CD14-positive monocyte (primary cell): Measurements from ENCODE around the gene CAMK1D. TPM values are rescaled to one million over a fixed set of nuclear protein-coding genes. Genes with fewer than 3 reads are reported as not detected.

Source experiments
- DNase-seq, 3 donors: peaks; one replicate each; pipeline ENCODE4 v3.0.0-alpha.2; 2011 to 2022
- H2AFZ ChIP-seq: 2 replicates; pipeline ENCODE4 v1.6.0; 2012; ENCODE audit warnings: mild to moderate bottlenecking, low read depth, low read length, inconsistent platforms; ENCODE audit not compliant: insufficient read depth, poor library complexity, severe bottlenecking
- H3K27ac ChIP-seq, 2 donors: 1 replicate in 1 of 2; 2 replicates in 1 of 2; pipeline ENCODE4 v1.5.1; 2012 to 2013; ENCODE audit warnings: low read length in 2 of 2, control low read depth in 1 of 2, inconsistent platforms in 1 of 2, low read depth in 1 of 2, mild to moderate bottlenecking in 1 of 2
- H3K27me3 ChIP-seq, 2 donors: one replicate each; pipeline versions ENCODE4 v1.6.0 to v1.6.1; 2011 to 2013; ENCODE audit warnings: low read length in 2 of 2; ENCODE audit not compliant: control insufficient read depth in 2 of 2, insufficient read depth in 2 of 2
- H3K36me3 ChIP-seq, 2 donors: replicated peaks in 1 of 2; 1 replicate in 1 of 2; 2 replicates in 1 of 2; pipeline versions ENCODE4 v1.5.1 to v1.6.1; 2012 to 2013; ENCODE audit warnings: low read length in 2 of 2, control low read depth in 1 of 2, inconsistent platforms in 1 of 2, mild to moderate bottlenecking in 1 of 2; ENCODE audit not compliant: insufficient read depth in 2 of 2, control insufficient read depth in 1 of 2
- H3K4me1 ChIP-seq, 2 donors: 1 replicate in 1 of 2; 2 replicates in 1 of 2; pipeline versions ENCODE4 v1.5.1 to v1.6.1; 2012 to 2013; ENCODE audit warnings: low read length in 2 of 2, control low read depth in 1 of 2, inconsistent platforms in 1 of 2, mild to moderate bottlenecking in 1 of 2, moderate library complexity in 1 of 2; ENCODE audit not compliant: insufficient read depth in 2 of 2, control insufficient read depth in 1 of 2
- H3K4me2 ChIP-seq: replicated peaks from 2 replicates; pipeline ENCODE3; 2012; ENCODE audit warnings: low read length, moderate library complexity, mild to moderate bottlenecking; ENCODE audit not compliant: poor library complexity, severe bottlenecking; ENCODE audit errors: extremely low read depth
- H3K4me3 ChIP-seq, 3 experiments: fragments of 200-600 bp in 1 of 3; sonication (generic) in 1 of 3; replicated peaks in 1 of 3; 1 replicate in 2 of 3; 2 replicates in 1 of 3; pipeline ENCODE4 v1.5.1; 2011 to 2013; ENCODE audit warnings: low read length in 3 of 3, mild to moderate bottlenecking in 3 of 3, control low read depth in 2 of 3, low read depth in 2 of 3, inconsistent platforms in 1 of 3, moderate library complexity in 1 of 3
- H3K79me2 ChIP-seq: 2 replicates; pipeline ENCODE4 v1.6.0; 2012; ENCODE audit warnings: mild to moderate bottlenecking, control low read depth, inconsistent platforms, low read length, moderate library complexity; ENCODE audit not compliant: insufficient read depth
- H3K9ac ChIP-seq: 2 replicates; pipeline ENCODE4 v1.6.0; 2017; ENCODE audit warnings: low read length, mild to moderate bottlenecking; ENCODE audit not compliant: insufficient read depth, poor library complexity, severe bottlenecking
- H3K9me3 ChIP-seq, 2 donors: replicated peaks in 1 of 2; 1 replicate in 1 of 2; 2 replicates in 1 of 2; pipeline versions ENCODE4 v1.5.1 to v1.6.1; 2012 to 2013; ENCODE audit warnings: low read length in 2 of 2, control low read depth in 1 of 2; ENCODE audit not compliant: control insufficient read depth in 1 of 2, insufficient read depth in 1 of 2
- H4K20me1 ChIP-seq: 2 replicates; pipeline ENCODE4 v1.6.0; 2012; ENCODE audit warnings: mild to moderate bottlenecking, low read length, control low read depth, moderate library complexity; ENCODE audit not compliant: insufficient read depth
- H3K27ac Mint-ChIP-seq, 7 donors: one replicate each; pipeline ENCODE4 v1.8.0; 2020; ENCODE audit warnings: mild to moderate bottlenecking in 7 of 7, mixed read lengths in 7 of 7, moderate library complexity in 6 of 7, inconsistent platforms in 2 of 7
- H3K27me3 Mint-ChIP-seq, 3 donors: one replicate each; pipeline ENCODE4 v1.8.0; 2021 to 2022; ENCODE audit warnings: low read depth in 3 of 3, mild to moderate bottlenecking in 3 of 3, mixed read lengths in 3 of 3, moderate library complexity in 3 of 3, inconsistent platforms in 1 of 3
- H3K36me3 Mint-ChIP-seq, 2 donors: one replicate each; pipeline ENCODE4 v1.8.0; 2020; ENCODE audit warnings: mixed read lengths in 2 of 2, inconsistent platforms in 1 of 2, mild to moderate bottlenecking in 1 of 2
- H3K4me1 Mint-ChIP-seq: one replicate; pipeline ENCODE4 v1.8.0; 2020; ENCODE audit warnings: mild to moderate bottlenecking, mixed read lengths
- H3K4me3 Mint-ChIP-seq, 2 donors: one replicate each; pipeline ENCODE4 v1.8.0; 2020; ENCODE audit warnings: mild to moderate bottlenecking in 2 of 2, mixed read lengths in 2 of 2, moderate library complexity in 1 of 2
- H3K9me3 Mint-ChIP-seq, 7 donors: one replicate each; pipeline ENCODE4 v1.8.0; 2020 to 2022; ENCODE audit warnings: mixed read lengths in 7 of 7, mild to moderate bottlenecking in 6 of 7, moderate library complexity in 6 of 7, inconsistent platforms in 2 of 7
- CTCF ChIP-seq: fragments of 200-600 bp; IDR thresholded peaks from one replicate; pipeline ENCODE4 v1.8.0; 2022; ENCODE audit warnings: antibody characterized with exemption, mild to moderate bottlenecking
- WGBS: methylation state at CpG from one replicate; pipeline ENCODE4 v1.1.5; 2013; ENCODE audit warnings: missing lambda C conversion rate; ENCODE audit not compliant: insufficient coverage; 5-methylcytosine and 5-hydroxymethylcytosine counted together
- intact Hi-C, 2 donors: fragments of 100-400 bp; cut with micrococcal nuclease; formaldehyde crosslinking; loops; one replicate each; pipeline versions ENCODE4 v1.15.0 to v1.15.1; 2023
- polyA plus RNA-seq, 3 donors: library from polyadenylated mRNA; depleted of rRNA in 1 of 3; unstranded in 2 of 3; stranded (reverse) in 1 of 3; fragments of 300-500 nt in 2 of 3; fragments of >200 nt in 1 of 3; fragmentation: Illumina TruSeq in 2 of 3; gene quantifications; 1 replicate in 2 of 3; 2 replicates in 1 of 3; pipeline ENCODE4 v1.2.3, GENCODE V29; 2012 to 2021

The CAMK1D gene
- polyA plus RNA-seq, 3 donors = 6.7 to 11.8 (median 7.1) TPM

- peaks cover 10 to 11% of the 10 kb centered on the region in 2 donors for H3K4me1 ChIP-seq
- DNase-seq = no peak
- no peak overlapping the region for H3K4me3 ChIP-seq
- no peaks in the 10 kb centered on the region for H4K20me1 ChIP-seq
- no peaks in the 10 kb centered on the region for H3K27me3 ChIP-seq
- no peak overlapping the region for H2AFZ ChIP-seq
- Mint-ChIP-seq H3K9me3 (peaks cover 4 to 14% (median 6%) of the 10 kb centered on the region in 7 donors), H3K4me3 (no peak overlapping the region), H3K27me3 (peaks cover 0 to 1% (median 0%) of the 10 kb centered on the region in 3 donors), H3K4me1 (peaks cover 12% of the 10 kb centered on the region), H3K27ac (no peak overlapping the region), H3K36me3 (peaks cover 1 to 2% of the 10 kb centered on the region in 2 donors)
- no peak overlapping the region for H3K27ac ChIP-seq
- no peaks in the 10 kb centered on the region for H3K36me3 ChIP-seq
- H3K79me2 ChIP-seq = no peaks in the 10 kb centered on the region
- WGBS = 100% methylated on average over 1 of the region's 3 CpGs
- peaks cover 0 to 7% of the 10 kb centered on the region in 2 donors for H3K9me3 ChIP-seq
- intact Hi-C loops = no loop called here
- H3K9ac ChIP-seq = no peak overlapping the region
- no peak for TF ChIP-seq CTCF
- H3K4me2 ChIP-seq = no peak overlapping the region
Measured at GRCh38 chr10:12721334-12721733, 372.0 kb downstream of the CAMK1D start.

- Histone ChIP-seq H3K9me3 (peaks cover 0 to 7% of the 10 kb centered on the region in 2 donors), H3K4me3 (no peak overlapping the region), H3K4me1 (peaks cover 10 to 11% of the 10 kb centered on the region in 2 donors), H2AFZ (no peak overlapping the region), H3K27me3 (no peaks in the 10 kb centered on the region), H3K79me2 (no peaks in the 10 kb centered on the region), H3K36me3 (no peaks in the 10 kb centered on the region), H3K4me2 (no peak overlapping the region), H4K20me1 (no peaks in the 10 kb centered on the region), H3K27ac (no peak overlapping the region), H3K9ac (no peak overlapping the region)
- Mint-ChIP-seq H3K27ac (no peak overlapping the region), H3K4me1 (peaks cover 12% of the 10 kb centered on the region), H3K4me3 (no peak overlapping the region), H3K9me3 (peaks cover 4 to 9% (median 6%) of the 10 kb centered on the region in 7 donors), H3K36me3 (peaks cover 1 to 2% of the 10 kb centered on the region in 2 donors), H3K27me3 (peaks cover 0 to 1% (median 0%) of the 10 kb centered on the region in 3 donors)
- no peak for TF ChIP-seq CTCF
- WGBS = no CpG with 5 or more reads among the region's 4 CpGs
- intact Hi-C loops = no loop called here
- DNase-seq = no peak
Measured at GRCh38 chr10:12723220-12723619, 373.9 kb downstream of the CAMK1D start.
